ENCODE results near the gene OARD1.
"Not testable (repeated sequence)": the region's sequence is repeated elsewhere in the genome, so short reads cannot be mapped to it uniquely, and the experiment has no call there.

OARD1 gene

GRCh38 chr6:41036601-41037000 lies 35.6 kb downstream of the OARD1 start:
- TF ChIP-seq POLR2A (IDR thresholded peaks at IDR 0.05; ENCODE audit: low read length) (no peak), GATA1 (IDR thresholded peaks at IDR 0.05; ENCODE audit: low read depth, low read length) (no peak)
- no peak for DNase-seq

GRCh38 chr6:41036186-41036585 lies 36.0 kb downstream of the OARD1 start:
- no peak for TF ChIP-seq POLR2A (IDR thresholded peaks at IDR 0.05; ENCODE audit: low read length)
- no peak for TF ChIP-seq GATA1 (IDR thresholded peaks at IDR 0.05; ENCODE audit: low read depth, low read length)

GRCh38 chr6:41033776-41034175 lies 38.4 kb downstream of the OARD1 start:
- no peak for DNase-seq
- TF ChIP-seq GATA1 (IDR thresholded peaks at IDR 0.05; ENCODE audit: low read depth, low read length): no peak
- no peak for TF ChIP-seq POLR2A (IDR thresholded peaks at IDR 0.05; ENCODE audit: low read length)

More at GRCh38 chr6:41036186-41036585, 36.0 kb downstream of the OARD1 start:
- DNase-seq: no peak

GRCh38 chr6:41032830-41033229 lies 39.3 kb downstream of the OARD1 start:
- no peak for TF ChIP-seq GATA1 (IDR thresholded peaks at IDR 0.05; ENCODE audit: low read depth, low read length)
- TF ChIP-seq POLR2A (IDR thresholded peaks at IDR 0.05; ENCODE audit: low read length): no peak
- no peak for DNase-seq

- TF ChIP-seq POLR2A (IDR thresholded peaks at IDR 0.05; ENCODE audit: low read length): no peak
- DNase-seq: no peak
These were observed 43.4 kb downstream of the OARD1 start for GRCh38 chr6:41028561-41029412.

- peak; percentile 82 to 89 for DNase-seq
- no peak for TF ChIP-seq GATA1 (IDR thresholded peaks at IDR 0.05; ENCODE audit: low read depth, low read length)
- peak; percentile 88 for TF ChIP-seq POLR2A (IDR thresholded peaks at IDR 0.05; ENCODE audit: low read length)
These were observed 44.2 kb downstream of the OARD1 start for GRCh38 chr6:41027799-41028560.

GRCh38 chr6:41027241-41027640 lies 44.9 kb downstream of the OARD1 start:
- TF ChIP-seq GATA1 (IDR thresholded peaks at IDR 0.05; ENCODE audit: low read depth, low read length): no peak
- TF ChIP-seq POLR2A (IDR thresholded peaks at IDR 0.05; ENCODE audit: low read length): no peak
- no peak for DNase-seq

GRCh38 chr6:41025966-41026530 lies 46.1 kb downstream of the OARD1 start:
- no peak for DNase-seq
- TF ChIP-seq GATA1 (IDR thresholded peaks at IDR 0.05; ENCODE audit: low read depth, low read length): no peak
- TF ChIP-seq POLR2A (IDR thresholded peaks at IDR 0.05; ENCODE audit: low read length): no peak

GRCh38 chr6:41023114-41023513 lies 49.0 kb downstream of the OARD1 start:
- no peak for TF ChIP-seq POLR2A (IDR thresholded peaks at IDR 0.05; ENCODE audit: low read length)
- no peak for TF ChIP-seq GATA1 (IDR thresholded peaks at IDR 0.05; ENCODE audit: low read depth, low read length)

GRCh38 chr6:41022294-41022693 lies 49.9 kb downstream of the OARD1 start:
- TF ChIP-seq GATA1 (IDR thresholded peaks at IDR 0.05; ENCODE audit: low read depth, low read length) (no peak), POLR2A (IDR thresholded peaks at IDR 0.05; ENCODE audit: low read length) (no peak)
- DNase-seq: peak; percentile 14 to 44

More at GRCh38 chr6:41023114-41023513, 49.0 kb downstream of the OARD1 start:
- DNase-seq: no peak

- TF ChIP-seq POLR2A (IDR thresholded peaks at IDR 0.05; ENCODE audit: low read length) (no peak), GATA1 (IDR thresholded peaks at IDR 0.05; ENCODE audit: low read depth, low read length) (no peak)
- DNase-seq: peak in 1 of 2 experiments; percentile 8
These were observed 50.3 kb downstream of the OARD1 start for GRCh38 chr6:41021832-41022231.

- DNase-seq: no peak
- no peak for TF ChIP-seq POLR2A (IDR thresholded peaks at IDR 0.05; ENCODE audit: low read length)
- TF ChIP-seq GATA1 (IDR thresholded peaks at IDR 0.05; ENCODE audit: low read depth, low read length): no peak
These were observed 54.5 kb downstream of the OARD1 start for GRCh38 chr6:41017663-41018062.

GRCh38 chr6:41015860-41016259 lies 56.3 kb downstream of the OARD1 start:
- not testable (repeated sequence) for DNase-seq

- TF ChIP-seq GATA1 (IDR thresholded peaks at IDR 0.05; ENCODE audit: low read depth, low read length) (no peak), POLR2A (IDR thresholded peaks at IDR 0.05; ENCODE audit: low read length) (no peak)
- DNase-seq: no peak
These were observed 57.4 kb downstream of the OARD1 start for GRCh38 chr6:41014780-41015179.

All from erythroblast (primary cell).